Embryonic facial prominence (tissue), 1 donor: ENCODE results near the gene USP9X.
A peak's percentile ranks its signal among the peaks of the same experiment; 100 is the strongest.
"Not testable (repeated sequence)": the region's sequence is repeated elsewhere in the genome, so short reads cannot be mapped to it uniquely, and the experiment has no call there.

Source experiments
- DNase-seq: peaks from one replicate; pipeline ENCODE4 v3.0.0-alpha.2; 2016; ENCODE audit errors: extremely low spot score

USP9X gene

DNA sequence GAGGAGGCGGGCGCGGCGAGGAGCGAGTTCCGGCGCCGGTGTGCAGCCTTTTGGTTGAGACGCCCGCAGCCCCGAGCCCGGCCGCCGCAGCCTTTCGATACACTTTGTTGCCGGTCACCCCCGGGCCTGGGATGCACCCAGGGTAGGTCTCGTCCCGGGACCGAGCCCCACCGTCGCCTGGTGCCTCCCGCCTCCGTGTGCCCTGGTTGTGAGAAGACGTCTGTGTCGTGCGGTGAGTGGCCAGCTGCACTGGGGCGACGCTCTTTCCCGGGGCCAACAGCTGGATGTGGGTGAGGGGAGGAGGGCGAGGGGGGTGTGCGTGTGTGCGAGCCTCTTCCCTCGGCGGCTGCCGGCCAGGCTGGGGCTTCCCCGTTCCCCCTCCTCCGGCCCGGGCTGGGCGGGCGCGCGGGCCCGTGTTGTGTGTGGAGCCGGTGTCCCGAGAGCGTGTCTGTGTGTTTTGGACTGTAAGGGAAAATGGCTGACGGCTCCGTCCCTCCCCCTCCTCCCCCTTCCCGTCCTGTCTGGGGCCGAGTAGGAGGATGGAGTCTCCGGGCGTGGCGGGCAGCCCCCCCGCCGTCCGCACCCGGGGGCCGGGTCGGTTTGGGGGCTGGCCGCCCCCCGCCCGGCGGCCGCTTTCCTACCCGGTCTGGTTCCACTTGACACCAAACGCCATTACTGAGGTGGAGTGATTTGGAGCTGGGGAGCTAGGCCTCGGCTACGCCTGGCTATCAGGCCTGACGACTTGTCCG, 807 bp downstream of the USP9X start:
- DNase-seq: peak; percentile 13

DNA sequence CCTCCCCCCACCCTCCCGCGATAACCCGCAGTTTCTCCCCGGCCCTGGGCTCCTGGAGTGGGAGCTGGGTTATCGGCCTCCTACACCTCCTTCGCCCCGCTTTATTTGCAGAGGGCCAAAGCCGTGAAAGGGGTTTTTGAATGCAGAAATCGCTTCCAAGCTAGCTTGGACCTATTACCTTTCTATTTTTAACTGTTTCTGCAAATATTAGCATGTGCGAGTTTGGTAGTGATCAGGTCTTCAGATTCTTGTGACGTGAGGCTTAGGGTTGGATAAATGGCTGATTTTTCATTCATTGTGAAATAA, 1.3 kb downstream of the USP9X start:
- no peak for DNase-seq

DNA sequence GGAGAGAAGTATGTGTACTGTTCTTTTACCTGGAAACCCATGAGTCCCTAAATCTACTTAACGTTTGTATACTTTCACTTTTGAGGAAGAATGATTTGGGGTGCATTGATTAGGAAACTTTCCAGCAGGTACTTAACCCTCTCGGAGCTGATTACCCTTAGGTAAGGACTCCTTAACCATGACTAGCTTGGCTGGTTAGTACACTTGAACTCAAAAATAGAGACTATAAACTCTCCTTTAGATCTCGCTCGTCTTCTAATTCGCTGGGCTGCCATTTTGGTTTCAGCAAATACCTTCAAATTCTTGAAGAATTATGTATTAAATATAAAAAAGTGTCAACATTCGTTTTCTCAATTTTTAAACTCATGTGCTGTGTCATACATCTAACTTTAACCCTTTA, 2.0 kb downstream of the USP9X start:
- DNase-seq: no peak

DNA sequence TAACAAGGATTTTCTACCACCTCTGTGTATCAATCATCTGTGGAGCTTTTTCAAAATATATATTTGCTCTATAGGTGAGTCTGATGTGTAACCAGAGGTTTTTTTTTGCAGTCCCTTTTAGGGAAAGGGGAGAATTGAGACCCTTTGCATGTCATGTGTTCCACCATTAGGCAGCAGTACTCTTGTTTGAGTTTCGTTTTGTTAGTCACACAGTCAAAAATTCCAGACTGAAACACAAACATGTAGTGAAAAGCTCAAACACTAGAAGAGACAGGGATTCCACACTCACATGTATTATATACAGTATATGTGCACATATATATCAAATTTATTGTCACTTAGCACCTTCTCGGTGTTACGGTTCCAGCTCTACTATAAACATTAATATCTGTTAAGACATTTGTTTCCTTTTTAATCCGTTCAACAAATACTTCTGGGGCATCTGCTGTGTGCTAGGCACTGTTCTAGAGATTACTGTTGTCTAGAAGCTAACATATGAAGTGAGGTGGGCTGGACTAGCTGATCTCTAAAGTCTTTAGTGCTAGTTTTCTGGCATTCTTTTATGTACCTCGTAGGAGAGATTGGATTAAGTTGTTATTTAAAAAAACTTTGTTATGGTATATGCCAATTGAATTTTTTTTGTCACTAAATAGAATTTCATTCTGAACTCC, 5.5 kb downstream of the USP9X start:
- no peak for DNase-seq

DNA sequence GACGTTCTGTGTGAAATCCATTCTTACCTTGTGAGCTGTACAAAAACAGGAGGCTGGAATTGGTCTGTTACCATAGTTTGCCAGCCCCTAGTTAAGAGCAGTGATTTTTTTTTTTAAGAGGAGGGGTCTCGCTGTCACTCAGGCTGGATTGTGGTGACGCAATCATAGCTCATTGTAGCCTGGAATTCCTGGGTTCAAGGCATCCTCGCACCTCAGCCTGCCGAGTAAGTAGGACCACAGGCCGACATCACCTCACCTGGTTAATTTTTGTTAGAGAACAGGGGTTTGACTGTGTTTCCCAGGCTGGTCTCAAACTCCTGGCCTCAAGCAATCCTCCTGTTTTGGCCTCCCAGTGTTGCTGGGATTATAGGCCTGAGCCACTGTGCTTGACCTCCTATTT, 7.5 kb downstream of the USP9X start:
- DNase-seq: no peak

DNA sequence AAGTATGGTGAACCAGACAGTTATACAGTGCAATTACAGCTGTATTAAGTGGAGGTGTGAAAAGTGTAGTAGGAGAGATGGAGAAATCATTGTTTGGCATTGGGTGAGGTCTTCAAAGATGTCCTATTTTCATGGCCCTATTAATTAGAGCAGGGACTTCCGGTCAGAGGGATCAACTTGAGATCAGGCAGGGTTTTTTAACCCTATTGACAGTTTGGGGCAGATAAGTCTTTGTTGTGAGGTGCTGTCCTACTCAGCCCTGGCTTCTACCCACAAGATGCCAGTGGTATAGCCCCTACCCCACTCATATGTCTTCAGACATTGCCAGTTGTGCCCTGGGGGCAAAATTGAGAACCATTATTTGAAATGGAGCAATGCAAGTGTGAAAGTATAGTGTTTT, 9.9 kb downstream of the USP9X start:
- DNase-seq: no peak

DNA sequence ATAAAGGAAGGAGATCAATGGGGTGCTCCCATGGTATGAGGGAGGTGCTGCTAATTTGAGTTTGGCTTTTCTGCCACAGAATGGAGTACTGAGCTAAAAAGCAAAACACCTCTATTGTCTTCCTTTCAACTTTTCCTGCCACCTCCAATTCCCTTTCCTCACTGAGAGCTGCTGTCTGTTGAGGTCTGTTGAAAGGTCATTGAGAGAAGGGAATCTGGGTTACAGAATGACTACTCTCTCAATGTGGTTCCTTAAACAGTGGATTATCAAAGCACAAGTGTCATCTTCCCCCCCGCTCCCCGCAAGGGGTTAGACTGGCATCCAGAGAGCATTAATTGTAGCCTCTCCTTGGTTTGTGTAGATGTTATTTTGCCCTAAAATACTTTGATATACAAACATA, 10.7 kb downstream of the USP9X start:
- DNase-seq: no peak

DNA sequence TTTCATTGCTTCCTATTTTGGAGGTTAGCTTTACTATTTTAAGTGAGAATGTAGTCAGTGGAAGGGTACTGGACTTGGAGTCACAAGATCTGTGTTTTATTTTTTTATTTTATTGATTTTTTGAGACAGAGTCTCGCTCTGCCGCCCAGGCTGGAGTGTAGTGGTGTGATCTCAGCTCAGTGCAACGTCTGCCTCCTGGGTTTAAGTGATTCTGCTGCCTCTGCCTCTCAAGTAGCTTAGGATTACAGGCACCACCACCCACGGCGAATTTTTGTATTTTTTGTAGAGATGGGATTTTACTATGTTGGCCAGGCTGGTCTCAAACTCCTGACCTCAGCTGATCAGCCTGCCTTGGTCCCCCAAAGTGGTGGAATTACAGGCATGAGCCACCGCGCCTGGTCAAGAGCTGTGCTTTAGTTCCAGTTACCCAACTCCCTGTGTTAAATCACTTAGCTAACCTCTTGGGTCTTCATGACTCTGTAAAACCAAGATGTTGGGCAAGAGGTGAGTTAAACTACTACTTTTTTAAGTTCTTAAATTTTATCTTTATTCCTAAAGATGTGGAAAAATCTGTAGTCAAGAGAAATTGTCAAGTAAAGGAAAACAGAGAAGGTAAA, 11.2 kb downstream of the USP9X start:
- no peak for DNase-seq

DNA sequence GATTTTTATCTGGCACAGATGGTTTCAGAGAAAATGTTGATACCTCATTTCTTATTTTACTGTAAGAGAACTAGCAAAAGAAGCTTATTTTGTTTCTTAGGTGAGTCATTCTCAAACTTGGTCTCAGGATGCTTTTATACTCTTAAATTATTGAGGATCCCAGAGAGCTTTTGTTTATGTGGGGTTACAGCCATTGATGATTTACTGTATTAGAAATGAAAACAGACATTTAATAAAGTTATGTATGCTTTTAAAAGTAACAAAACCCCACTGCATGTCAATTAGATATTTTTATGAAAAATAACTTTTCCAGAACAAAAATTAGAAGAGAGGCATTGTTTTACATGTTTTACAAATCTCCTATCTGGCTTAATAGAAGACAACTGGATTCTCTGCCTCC, 12.1 kb downstream of the USP9X start:
- no peak for DNase-seq

DNA sequence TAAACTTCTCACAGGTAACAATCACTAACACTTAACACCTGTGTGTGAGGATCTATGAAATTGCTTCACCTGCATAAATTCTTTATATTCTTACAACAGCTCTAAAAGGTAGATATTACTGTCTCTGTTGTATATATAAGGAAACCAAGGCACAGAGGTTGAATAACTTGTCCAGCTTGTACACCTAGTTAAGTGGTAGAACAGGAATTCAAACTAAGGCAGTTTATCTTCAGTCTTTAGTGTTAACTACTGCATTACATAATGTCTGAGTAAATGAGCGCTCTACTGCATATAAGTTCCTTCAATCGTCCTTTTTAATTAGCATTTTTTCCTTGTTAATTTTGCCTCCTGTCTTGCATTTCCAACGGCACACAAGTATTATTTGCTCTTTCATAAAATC, 15.0 kb downstream of the USP9X start:
- DNase-seq: no peak

DNA sequence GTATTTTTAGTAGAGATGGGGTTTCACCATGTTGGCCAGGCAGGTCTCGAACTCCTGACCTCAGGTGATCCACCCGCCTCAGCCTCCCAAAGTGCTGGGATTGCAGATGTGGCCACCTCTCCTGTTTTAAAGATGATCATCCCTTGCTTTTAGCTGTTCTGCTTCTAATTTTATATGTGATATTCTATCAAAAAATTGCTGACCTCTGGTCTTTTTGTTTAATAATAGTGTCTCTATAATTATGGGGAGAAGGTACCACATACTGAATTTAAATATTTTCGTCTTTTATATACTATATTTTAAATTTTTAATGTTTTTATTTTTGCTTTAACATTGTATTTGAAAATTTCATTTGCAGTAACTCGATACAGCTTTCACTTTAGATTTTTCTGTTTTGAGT, 15.6 kb downstream of the USP9X start:
- DNase-seq: no peak

DNA sequence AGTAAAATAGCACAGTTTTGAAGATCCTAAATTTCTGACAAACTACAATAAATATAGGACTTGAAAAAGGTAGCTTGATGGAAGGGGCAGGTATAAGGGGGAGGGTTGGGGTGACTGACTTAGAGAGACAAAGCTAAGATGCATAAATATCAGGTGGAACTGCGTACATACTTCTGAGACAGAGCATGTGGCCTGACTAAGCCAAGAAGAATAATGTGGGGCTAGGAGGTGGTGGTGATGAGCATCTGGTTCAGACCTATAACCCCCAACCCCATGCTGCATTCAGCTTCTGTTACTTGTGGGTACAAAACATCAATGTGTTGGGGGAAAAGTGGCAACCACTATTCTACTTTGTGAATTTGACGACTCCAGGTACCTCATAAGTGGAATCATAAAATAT, 19.8 kb downstream of the USP9X start:
- DNase-seq: no peak

DNA sequence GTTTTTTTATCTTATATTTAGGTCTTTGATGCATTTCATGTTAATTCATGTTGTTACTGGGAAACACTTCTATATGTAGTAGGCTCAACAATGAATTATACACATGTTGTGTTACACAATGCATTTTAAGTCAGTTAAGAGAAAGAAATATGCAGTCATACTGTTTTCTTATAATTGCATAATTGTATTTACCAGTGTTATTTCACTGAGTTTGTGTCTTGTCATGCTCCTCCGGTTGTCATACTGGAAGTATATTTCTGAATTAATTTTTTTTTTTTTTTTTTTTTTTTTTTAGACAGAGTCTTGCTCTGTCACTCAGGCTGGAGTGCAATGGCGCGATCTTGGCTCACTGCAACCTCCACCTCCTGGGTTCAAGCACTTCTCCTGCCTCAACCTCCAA, 21.0 kb downstream of the USP9X start:
- not testable (repeated sequence) for DNase-seq

DNA sequence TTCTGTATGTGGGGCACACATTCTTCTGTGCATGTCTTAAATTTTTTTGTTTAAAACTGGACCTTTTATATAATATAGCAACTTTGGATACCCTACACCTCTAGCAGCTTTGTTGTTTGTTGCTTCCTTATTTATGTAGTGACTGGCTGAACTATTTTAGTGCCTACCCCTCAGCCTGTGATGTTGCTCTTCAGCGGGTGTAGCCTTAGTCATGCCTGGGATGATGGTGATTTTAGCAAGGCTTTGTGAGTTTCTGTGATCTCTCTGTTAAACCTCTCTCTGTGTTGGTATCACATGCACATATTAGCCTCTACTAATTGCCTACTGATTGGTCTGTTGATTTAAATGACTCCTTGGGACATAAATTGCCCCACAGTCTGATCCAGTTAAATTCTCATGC, 22.8 kb downstream of the USP9X start:
- no peak for DNase-seq

DNA sequence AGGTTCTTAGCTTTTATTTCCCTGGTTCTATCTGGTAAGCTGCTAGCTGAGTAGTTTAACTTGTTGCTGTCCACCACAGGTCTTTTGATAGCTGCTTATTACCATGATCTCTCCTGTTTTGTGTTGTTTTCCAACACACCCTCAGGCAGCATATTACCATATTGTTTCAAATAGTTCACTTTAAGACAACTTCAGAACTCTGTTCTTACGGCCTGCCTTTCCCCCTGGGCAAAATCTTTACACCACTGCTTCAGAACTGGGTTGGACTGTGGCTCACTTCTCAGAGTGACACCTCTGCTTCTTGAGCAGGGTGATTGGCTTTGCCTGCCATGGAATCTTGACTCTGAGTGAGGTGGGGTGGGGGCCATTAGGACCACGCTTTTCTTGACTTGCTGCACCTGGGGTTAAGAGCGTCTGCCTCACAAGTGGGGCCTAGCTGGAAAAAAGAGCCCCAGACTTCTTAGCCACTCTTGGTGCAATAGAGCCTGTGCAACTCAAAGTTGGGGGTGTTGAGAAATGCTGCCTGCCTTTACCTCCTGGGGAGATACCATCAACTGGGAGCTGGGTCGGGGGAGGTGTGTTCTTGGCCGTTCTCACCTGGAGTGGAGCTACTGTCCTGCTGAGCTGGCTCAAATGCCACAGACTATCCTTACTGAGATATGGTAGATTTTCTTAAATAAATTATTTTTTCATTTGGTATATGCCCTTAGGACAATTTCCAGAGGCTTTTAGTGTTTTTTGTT, 23.4 kb downstream of the USP9X start:
- DNase-seq: no peak

DNA sequence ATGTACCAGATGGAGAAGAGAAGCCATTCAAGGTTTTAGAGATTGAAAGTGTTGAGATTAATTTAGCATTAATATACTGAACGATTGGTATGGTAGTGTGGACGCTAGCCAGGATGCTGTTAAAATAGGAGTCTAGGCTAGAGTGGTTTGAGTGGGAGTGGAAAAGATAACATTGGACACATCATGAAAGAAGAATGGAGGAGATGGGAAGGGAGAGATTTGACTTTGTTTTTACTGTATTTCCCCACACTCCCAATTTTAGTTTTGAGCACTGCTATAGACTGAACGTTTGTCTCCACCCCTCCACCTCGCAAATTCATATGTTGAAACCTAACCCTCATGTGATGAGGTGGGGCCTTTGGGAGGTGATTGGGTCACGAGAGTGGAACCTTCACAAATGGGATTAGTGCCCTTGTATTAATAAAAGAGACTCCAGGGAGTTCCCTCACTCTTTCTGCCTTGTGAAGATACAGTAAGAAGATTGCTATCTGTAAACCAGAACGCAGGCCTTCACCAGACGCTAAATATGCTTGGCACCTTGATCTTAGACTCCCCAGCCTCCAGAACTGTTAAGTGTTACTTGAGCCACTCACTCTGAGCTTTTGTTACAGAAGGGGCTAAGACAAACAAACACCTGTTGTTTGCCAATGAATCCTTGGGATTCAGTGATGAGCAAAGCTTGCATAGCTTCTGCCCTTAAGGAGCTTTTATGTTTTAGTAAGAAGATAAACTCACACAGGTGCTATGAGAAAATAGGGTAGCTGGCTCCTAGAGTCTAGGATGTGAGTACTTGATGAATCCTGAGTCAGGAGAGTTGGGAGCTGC, 25.8 kb downstream of the USP9X start:
- no peak for DNase-seq

DNA sequence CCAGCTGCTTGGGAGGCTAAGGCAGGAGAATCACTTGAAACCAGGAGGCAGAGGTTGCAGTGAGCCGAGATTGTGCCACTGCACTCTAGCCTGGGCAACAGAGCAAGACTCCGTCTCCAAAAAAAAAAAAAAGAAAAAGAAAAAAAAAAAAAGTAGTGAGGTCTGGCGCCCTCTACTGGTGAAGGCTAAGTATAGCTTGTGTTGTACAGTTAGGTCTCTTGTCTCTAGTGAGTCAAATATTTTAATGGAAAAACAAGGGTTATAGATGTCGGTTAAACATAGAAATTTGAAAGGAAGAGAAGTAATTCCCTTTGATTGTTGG, 29.8 kb downstream of the USP9X start:
- not testable (repeated sequence) for DNase-seq

DNA sequence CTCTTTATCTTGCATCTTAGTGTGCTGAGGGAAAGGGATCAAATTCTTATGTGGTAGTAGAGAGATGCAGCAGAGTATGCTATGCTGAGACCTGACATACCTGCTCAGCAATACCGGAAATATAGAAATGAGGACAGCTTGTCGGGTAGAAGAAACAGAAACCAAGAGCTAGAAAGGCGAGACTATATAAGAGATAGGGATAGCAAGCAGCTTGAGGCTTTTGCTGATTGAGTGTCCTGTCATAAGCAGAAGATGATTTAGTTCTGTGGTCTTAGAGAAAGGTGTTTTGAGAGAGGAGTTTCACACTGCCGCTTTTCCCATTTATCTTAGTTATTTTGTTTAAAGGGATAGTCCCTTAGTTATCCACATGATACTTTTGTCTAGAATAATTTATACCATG, 31.7 kb downstream of the USP9X start:
- DNase-seq: no peak

DNA sequence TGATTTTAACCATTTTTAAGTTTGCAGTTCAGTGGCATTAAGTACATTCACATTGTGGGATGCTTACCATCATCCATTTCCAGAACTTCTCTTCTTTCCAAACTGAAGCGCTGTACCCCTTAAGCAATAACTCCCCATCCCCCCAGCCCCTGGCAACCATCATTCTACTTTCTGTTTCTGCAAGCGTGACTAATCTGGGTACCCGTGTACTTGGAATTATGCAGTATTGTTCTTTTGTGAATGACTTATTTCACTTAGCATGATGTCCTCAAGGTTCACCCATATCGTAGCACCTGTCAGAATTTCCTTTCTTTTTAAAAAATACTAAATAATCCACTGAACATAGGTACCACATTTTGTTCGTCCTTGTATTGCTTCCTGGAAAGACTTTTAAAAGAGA, 32.9 kb downstream of the USP9X start:
- DNase-seq: no peak

DNA sequence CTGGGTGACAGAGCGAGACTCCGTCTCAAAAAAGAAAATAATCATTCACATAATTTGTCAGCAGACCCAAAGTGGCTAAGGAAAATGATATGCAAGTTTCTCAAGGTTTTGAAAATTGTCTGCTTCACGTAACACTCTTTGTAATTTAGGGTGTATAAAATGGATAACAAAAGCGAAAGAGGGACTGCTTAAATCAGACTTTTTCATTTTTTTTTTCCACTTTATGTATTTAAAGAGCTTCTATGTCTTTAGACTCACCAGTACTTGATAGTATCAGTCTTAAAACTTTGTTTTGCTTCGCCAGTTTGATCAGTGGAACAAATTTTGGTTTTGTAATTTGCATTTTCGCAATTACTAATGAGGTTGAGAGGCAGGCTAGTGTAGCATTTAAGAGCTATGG, 34.6 kb downstream of the USP9X start:
- no peak for DNase-seq

DNA sequence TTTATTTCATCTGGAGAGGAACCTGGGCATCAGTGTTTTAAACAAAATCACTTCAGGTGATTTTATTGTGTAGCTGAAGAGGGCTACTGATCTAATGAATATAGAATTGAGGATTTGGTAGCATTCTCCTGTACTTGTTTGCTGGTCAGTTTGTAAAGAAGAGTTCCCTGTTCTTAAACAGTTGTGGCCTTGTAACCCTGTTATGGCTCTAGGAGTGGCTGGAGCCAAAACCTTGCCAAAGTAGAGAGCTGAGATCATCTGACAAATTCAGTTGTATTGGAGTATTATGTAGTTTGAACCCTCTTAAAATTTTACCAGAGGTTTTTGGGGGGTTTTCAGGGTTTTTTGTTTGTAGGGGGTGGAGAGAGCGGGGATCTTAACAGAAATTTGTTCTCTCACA, 36.5 kb downstream of the USP9X start:
- no peak for DNase-seq

DNA sequence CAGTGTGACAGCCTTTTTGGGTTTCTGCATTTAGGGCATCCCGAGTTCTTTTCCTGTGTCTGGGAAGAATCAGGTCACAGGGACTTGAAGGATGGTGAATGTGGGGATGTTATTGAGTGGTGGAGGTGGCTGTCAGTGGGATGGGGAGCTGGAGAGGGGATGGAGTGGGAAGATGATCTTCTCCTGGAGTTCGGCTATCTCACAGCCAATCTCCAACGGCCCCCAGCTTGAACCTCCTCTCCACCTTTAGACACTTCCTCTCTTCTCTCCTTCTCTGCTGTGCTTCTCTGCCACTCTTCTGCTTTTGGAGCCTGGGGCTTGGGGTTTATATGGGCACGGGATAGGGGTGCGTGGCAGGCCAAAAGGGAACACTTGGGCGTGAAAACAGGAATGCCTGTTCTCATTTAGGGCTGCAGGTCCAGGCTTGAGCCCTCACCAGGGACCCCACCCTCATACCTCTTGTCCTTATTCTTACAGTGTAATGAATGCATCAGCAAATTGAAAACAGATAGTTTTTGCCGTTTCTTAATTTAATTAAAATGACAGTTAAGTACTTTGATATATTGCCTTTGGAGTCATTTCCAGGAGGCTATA, 37.5 kb downstream of the USP9X start:
- DNase-seq: no peak
